Measurements from ENCODE around the gene TMBIM1.

The TMBIM1 gene

DNA sequence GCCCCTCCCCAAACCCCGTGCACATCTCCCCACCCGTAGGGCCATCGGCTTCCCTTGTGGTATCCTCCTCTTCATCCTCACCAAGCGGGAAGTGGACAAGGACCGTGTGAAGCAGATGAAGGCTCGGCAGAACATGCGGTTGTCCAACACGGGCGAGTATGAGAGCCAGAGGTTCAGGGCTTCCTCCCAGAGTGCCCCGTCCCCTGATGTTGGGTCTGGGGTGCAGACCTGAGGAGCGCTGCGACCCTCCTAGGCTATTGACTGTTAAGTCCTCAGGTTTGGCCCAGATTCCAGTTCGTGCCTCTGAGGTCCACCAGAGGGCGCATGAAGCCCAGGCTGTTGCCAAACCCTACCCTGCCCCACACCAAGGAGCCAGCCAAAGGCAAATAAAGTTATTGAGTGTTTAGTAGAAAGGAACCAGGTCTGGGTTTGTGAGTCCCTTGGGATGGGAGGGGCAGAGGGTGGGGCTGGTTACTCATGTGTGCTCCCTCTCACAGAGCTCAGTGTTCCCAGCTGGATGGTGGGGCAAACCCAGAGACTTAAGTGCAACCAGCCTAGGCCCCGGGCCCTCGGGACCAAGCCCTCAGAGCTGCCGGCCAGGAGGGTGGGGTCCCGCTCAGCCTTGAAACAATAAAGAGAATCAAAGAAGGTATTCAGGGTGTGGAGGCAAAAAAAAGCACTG, 19.6 kb downstream of the TMBIM1 start:
- DNase-seq (ENCODE audit: low read depth in 2 of 2) = peak; percentile 57 to 66

DNA sequence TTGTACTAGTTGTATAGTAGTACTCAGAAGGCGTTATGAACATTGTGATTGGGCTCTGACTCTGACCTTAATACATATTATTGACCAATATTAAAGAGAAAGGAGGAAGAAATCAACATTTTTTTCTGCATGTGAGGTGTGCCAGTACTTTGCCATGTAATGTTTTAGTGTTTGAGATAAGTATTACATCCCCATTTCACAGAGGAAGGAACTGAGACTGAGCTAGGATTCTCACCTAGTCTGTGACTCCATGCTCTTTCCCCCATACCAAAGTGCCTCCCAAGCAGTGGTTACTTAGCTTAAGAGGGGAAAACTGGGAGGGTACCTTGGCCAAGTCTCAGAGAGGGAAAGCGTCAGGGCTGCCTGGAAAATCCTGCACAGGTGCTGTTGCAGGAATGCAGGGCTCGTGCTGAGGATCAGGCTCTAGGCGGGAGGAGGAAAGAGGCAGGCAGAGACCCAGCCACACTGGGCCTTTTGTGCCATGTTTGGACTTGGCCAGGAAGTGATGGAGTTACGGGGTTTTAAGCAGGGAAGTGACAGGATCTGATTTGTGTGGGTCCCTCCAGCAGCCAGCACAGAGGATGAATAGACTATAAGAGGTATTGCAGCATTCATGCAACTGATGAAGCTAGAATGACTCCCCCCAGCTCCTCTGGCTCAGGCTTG, 20.3 kb downstream of the TMBIM1 start:
- DNase-seq (ENCODE audit: low read depth in 2 of 2) = no peak

DNA sequence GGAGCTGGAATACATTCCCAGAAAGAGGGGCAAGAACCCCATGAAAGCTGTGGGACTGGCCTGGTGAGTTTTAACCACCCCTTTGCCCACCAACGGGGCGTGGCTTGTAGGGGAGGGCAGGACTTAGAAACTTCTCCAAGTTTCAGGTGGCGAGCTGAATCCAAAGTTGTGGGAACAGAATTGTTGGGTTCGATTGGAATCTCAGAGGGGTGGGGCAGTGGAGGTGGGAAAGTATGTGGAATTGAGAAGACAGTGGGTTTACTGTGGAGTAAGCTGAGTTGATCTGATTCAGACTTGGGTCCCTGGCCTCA, 20.9 kb downstream of the TMBIM1 start:
- no peak for DNase-seq (ENCODE audit: low read depth in 2 of 2)

DNA sequence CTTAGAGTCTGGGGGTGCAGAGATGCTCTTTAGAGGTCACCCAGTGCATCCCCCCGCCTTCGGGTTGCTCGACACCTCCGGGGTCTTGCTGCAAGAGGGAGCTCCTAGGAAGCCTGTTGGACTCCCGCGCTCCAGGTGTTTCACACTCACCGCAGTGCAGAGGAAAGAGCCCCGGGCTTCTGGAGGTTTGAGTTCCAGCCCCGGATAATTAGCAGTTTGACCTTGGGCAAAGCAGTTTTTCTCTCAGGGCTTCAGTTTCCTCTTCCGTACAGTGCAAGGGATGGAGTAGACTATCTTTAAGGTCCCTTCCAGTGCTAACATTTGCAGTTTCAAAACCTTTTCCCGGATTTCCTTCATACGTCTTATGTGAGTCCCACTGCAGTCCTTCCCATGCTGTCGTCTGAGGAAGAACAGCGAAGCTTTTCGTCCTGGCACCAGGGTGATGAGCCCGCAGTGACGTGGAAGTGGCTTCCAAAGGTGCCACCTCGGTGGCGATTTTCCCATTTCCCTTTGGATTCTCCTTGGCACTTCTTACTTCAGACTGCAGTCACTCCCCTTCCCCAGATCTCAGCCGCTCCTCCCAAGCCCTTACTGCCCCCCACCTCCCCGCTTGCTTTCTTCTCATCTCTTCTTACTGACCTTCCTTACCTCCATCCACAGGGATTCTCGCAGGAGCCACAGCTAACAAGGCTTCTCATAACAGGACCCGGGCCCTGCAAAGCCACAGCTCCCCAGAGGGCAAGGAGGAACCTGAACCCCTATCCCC, 21.4 kb downstream of the TMBIM1 start:
- no peak for DNase-seq (ENCODE audit: low read depth in 2 of 2)

DNA sequence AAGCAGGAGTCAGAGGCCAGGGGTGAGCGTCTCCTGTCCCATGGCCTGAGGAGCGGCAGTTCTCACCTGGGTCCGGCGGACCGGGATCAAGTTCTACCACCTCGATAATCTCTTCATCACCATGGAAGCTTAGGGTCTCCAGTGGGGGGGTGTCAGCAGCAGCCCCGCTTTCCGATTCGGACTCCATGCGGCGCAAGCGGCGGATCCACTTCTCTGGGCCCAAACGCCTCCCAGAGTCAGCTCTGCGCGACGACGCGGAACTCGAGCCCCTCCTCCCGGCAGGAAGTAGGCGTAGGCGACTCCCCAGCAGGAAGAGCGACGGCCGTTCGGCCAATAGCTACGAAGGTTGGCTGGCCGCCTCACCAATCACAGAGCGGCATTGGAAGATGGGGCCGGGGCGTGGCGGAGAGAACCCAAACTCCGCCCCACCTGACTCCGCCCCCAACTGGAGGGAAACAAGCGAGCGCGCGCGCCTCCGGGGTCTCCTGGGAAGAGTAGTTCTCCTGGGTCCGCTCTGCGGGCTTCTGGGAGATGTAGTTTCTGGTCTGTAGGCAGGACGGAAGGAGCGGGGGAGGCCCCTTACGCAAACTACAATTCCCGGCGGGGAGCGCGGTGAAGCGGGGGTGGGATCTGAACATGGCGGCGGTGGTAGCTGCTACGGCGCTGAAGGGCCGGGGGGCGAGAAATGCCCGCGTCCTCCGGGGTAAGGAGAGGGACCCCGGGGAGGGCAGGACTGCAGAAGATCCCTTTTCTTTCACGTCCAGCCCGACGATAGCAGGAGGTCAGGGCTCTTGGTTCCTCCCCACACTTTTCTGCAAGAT, 22.2 kb downstream of the TMBIM1 start, which contains the start of the genes AAMP and PNKD:
Gene AAMP (minus strand): TSS at position 238 of the 821 bp plus-strand sequence. CDS start 51 bp downstream, at position 187.
Gene PNKD (plus strand): TSS at position 620 of the 821 bp plus-strand sequence. CDS start 17 bp downstream, at position 637.
- DNase-seq (ENCODE audit: low read depth in 2 of 2) = peak; percentile 100

DNA sequence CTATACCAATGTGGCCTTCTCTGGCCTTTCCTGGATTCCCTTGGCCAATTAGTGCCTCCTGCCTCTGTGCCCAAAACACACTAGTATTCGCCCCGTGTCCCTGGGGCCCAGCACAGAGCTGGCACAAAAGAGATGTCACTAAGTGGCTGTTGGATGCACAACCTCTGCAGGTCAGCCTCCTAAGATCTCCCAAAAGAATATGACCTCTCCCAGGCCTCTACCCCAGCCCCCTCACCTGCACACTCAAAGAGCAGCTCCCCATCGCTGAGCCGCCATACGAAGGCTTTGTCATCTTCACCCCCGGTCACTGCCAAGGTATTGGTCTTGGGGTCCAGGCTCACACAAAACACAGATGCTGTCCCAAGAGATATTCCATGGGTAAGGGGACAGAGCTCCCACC, 25.0 kb downstream of the TMBIM1 start:
- no peak for DNase-seq (ENCODE audit: low read depth in 2 of 2)

DNA sequence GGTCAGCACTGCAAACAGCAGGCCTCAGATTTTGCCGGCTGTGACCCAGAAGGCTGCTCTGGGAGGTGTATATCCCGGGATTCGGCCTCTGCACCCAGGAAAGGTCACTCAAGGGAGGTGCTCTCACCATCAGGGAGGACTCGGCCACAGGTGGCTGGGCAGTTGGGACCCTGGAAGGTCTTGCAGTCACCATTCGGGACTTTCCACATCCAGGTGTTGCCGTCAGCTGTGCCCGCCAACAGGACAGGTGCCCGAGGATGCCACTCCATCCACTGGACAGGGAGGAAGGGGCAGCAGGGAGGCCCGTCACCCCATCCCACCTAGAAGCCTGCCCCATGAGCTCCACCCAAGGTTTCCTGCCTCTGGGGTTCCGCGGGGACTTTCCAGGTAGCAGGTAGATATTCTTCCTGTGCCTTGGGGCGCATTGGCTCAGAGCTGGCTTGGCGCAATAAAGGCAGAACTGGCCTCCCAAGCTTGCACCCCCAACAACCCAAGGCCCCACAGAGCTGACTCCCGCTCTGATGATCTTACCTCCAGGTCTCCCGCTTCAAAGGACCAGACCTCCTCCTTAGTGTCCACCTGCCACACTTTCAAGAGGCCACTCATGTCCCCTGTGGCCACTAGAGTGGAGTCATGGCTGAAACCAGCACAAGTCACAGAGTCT, 25.9 kb downstream of the TMBIM1 start:
- no peak for DNase-seq (ENCODE audit: low read depth in 2 of 2)

DNA sequence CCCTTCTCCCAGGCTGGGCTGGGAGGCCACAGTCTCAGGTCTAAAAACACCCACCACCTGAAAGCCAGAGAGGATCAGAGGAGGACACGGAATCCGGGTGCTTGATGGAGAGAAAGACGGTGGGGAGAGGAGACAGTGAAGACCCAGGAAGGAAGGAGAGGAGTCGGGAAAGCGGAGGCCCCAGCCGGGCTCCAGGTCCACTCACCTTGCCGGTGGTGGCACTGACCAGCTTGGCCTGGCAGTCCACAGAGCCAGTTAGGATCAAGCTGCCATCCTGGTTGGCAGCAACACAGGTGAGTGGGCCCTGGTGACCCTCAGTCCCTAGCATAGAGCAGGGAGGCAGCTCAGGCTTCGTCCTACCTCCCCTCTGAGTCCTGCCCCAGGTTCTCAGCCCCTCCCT, 26.7 kb downstream of the TMBIM1 start:
- DNase-seq (ENCODE audit: low read depth in 2 of 2) = no peak

DNA sequence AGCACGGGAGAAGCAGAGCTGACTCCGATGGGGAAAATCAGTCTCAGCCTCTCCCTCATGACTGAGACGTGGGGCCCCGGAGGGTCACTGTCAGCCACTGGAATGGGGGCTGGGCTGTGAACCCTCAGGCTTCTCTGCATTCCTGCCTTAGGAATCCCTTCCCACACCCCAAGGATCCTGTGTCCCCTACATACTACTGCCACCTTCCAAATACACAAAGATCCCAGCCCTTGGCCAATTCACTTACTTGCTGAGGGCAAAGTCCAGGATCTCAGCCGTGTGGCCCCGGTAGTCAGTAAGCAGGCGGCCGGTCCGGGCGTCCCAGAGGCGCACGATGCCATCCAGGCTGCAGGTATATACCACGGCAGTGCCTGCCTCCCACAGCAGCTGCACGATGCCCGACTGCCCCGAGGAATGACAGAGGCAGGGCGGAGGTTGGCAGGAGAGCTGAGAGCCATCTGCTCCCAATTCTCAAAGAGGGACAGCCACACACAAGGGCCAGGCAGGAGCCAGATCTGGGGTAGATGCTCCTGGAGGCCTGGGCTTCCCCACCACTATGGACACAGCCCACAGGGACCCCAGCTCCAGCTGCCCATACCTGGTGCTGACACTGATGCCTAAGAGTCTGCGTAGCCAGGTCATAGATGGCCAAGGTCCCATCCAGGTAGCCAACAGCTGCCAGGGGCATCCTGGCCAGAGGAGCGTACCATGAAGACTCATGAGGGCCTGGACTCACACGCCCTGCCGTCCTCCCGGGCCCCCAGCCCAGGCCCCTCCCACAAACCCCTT, 27.3 kb downstream of the TMBIM1 start:
- DNase-seq (ENCODE audit: low read depth in 2 of 2) = no peak

DNA sequence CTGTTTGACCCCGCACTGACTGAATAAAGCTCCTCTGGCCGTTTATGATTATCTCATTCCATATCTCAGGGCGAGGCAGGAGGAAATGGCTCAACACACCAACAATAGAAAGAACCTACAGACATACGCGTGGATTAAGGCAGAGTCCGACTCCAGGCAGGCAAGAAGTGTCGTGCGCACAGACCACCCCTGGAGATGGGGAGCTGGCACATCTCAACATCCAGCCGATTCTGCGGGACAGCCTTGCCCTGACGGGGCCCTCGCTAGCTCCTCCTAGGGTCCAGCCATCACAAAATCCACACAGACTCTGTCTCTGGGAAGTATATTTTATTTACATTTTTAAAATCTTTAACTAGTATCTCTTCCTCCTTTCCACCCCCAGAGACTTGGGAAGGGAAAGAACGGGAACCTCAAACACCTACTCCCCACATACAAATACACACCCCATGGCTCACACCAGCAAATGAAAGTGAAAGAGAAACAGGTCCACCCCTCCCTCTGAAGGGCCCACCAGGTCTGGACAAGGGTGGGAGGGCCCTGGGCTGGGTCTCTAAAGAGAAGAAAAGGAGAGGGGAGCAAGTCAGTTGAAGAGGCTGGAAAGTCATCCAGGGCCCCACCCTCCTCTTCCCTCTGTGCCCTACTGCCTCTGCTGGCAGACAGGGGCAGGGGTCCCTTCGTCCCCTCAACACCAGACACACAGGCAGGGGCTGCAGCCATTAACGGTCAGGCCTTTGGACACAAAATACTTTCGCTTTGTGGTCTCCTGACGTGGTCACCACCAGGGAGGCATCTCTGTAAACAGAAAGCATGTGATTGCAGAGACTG, 28.3 kb downstream of the TMBIM1 start:
- no peak for DNase-seq (ENCODE audit: low read depth in 2 of 2)

DNA sequence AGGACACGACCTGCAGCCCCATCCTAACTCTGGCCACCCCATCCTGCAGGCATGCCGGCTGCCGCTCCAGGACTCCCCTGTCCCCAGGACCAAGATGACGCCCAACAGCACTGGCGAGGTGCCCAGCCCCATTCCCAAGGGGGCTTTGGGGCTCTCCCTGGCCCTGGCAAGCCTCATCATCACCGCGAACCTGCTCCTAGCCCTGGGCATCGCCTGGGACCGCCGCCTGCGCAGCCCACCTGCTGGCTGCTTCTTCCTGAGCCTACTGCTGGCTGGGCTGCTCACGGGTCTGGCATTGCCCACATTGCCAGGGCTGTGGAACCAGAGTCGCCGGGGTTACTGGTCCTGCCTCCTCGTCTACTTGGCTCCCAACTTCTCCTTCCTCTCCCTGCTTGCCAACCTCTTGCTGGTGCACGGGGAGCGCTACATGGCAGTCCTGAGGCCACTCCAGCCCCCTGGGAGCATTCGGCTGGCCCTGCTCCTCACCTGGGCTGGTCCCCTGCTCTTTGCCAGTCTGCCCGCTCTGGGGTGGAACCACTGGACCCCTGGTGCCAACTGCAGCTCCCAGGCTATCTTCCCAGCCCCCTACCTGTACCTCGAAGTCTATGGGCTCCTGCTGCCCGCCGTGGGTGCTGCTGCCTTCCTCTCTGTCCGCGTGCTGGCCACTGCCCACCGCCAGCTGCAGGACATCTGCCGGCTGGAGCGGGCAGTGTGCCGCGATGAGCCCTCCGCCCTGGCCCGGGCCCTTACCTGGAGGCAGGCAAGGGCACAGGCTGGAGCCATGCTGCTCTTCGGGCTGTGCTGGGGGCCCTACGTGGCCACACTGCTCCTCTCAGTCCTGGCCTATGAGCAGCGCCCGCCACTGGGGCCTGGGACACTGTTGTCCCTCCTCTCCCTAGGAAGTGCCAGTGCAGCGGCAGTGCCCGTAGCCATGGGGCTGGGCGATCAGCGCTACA, 29.4 kb downstream of the TMBIM1 start:
- no peak for DNase-seq (ENCODE audit: low read depth in 2 of 2)

DNA sequence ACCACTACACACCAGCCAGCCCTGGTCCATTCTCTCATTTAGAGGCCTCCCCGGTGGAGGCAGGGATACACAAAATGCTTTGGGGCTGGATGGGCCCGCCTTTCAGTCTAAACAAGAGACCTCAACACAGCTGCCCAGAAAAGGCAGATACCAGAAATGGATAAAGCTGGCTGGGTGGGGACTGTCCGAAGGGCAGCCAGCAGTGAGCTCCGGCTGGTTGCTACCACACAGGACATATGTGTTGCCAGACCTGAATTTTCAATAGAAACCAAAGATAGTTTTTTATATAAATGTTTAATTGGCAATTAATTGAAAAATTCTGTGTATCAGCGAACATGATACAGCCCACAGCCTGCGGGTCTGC, 30.1 kb downstream of the TMBIM1 start:
- DNase-seq (ENCODE audit: low read depth in 2 of 2) = no peak

DNA sequence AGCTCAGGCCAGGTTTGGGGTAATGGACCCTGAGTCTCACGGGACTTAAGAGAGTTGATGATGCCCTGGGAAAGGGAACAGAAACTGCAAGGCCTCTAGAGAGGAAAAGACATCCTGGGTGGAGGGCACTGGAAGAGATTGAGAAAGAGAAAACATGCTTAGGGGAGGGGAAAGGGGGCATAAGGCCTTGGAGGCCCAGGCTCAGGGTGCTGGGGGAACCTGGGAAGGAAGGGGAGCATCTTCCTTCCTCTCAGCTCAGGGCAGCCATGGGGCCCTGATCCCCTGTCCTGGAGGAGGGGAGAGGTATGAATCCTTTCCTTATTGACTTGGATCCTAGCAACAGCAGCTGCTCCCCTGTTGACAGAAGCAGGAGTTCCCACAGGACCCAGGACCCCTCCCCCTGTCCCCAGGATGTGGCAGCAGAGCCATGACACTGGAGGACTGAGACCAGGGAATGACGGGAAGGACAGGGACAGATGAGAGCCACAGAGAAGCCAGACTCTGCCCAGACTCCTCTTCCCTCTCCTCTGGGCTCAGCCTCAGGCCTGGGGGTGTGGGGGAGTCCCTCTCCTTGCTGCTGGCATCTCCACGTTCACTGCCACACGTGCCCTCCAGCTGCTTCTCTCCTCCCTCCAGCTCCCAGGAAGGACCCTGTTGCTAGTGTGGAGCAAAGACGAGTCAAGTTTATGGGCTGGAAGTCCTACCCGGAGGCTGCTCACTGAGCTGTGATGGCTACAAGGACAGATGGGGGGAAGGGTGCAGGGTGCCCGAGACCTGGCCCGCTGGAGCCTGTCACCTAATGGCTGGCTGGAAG, 30.7 kb downstream of the TMBIM1 start:
- DNase-seq (ENCODE audit: low read depth in 2 of 2) = no peak

DNA sequence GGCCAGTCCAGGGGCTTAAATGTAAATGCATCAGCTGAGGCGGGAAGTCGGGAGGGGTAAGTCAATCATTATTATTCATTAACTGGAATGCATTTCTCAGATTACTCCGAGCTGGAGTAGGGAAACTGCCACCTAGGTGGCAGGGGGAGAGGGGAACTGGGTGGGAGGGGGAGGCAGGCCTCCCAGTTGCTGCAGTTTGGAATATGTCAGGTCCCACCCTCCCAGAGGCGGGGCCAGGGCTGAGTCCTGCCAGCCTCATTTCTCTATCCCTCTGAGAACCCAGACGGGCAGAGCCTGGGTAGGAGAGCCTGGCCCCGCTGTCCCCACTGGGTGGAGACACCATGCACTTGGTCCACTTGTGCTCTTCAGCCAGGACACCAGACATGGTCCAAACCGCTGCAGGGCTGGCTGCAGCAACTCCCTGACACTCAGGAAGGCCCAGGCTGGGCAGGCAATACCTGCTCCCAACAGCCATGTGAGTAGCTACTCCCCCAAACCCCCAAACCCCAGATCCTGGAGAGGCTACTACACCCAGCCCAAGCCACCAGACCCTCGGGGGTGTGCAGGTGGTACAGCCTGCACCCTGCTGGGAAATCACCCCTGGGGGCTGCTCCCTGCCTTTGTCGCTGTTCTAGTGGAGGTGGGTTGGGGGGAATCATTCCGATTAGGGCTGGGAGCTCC, 31.4 kb downstream of the TMBIM1 start, which contains the start of gene GPBAR1:
Gene GPBAR1 (plus strand): TSS at position 274 of the 681 bp plus-strand sequence. CDS start 1,710 bp downstream, outside the sequence.
- DNase-seq (ENCODE audit: low read depth in 2 of 2) = no peak

DNA sequence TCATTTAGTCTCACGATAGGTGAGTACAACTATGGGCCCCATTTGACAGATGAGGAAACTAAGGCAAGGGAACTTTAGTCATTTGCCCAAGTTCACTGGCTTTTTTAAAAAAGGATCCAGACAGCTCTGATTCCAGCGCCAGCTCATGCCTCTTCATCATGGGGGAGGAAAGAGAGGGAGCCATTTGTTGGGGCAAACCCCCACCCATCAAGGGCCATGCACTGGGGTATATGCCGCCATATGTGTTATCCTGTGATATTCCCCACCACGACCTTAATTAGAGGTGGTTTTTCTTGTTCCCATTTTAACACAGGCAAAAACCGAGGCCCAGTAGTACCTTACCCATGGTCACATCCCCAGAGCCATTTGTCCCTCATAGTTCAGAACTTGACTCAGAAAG, 32.1 kb downstream of the TMBIM1 start:
- no peak for DNase-seq (ENCODE audit: low read depth in 2 of 2)

DNA sequence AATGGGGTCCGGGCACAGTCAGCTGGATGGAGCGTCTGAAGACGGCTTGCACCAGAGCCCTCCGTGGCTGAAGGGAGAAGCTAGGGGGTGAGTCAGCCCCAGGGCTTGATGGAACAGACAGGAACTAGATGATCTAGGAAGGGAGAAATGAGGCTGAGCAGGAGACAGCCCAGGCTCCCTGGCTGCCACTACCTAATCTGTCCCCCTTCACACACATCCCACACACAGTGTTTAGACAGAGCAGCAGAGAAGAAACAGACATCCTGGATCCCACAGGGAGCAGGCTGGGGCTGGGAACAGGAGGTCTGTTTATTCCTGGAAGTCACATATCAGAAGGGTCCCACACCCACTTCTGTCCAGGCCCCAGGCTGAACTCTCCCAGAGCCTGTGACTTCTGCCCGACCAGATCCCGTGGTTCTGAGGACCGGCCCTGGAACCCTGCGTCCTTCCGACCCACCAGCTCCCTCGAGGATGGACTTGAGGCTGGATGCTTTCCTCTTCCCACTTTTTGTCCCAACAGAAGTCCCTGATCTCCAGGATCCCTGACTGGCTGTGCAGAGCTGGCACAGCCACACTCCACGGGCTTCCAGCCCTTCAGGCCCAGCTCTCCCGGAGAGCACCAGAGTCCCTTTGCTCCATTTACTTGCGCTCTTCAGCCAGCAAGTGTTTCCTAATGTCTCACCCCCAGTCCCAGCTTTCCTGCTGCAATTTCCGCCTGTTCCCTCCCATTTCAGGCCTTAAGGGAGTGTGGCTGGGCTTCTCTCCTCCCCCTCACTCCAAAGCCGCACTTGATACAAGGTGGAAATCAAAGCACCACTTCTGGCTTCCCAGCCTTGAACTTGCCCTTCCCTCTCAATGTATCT, 33.0 kb downstream of the TMBIM1 start:
- DNase-seq (ENCODE audit: low read depth in 2 of 2) = no peak
